SK-N-SH (cell line): Measurements from ENCODE around the gene DOK4. TPM values are rescaled to one million over a fixed set of nuclear protein-coding genes. Genes with fewer than 3 reads are reported as not detected.
"Not testable (repeated sequence)": the region's sequence is repeated elsewhere in the genome, so short reads cannot be mapped to it uniquely, and the experiment has no call there.

Source experiments
- CTCF ChIA-PET: fragments of 300-600, 350-600 bp; formaldehyde crosslinking; extraction: SDS; loops from one replicate; lab custom pipeline; 2021; lab: Yijun Ruan, JAX
- POLR2A ChIA-PET: fragments of 350-600 bp; sonication (Branson Sonifier 250); formaldehyde crosslinking; extraction: SDS; loops from one replicate; lab custom pipeline; 2020; ENCODE audit warnings: antibody characterized with exemption, inconsistent platforms; lab: Yijun Ruan, JAX
- DNase-seq: peaks from one replicate; pipeline ENCODE4 v3.0.0; 2012
- H2AFZ ChIP-seq: fragments of 200-600 bp; sonication (generic); 2 replicates; pipeline ENCODE4 v1.8.1; 2016; ENCODE audit warnings: antibody characterized with exemption, mild to moderate bottlenecking, low read depth
- H3F3A ChIP-seq: fragments of 200-600 bp; sonication (generic); replicated peaks from 2 replicates; pipeline ENCODE3; 2016; ENCODE audit warnings: antibody characterized with exemption, mild to moderate bottlenecking; ENCODE audit not compliant: insufficient read depth
- H3K27ac ChIP-seq, 2 experiments: fragments of 200-500 bp in 1 of 2; fragments of 200-600 bp in 1 of 2; sonication (Bioruptor generic) in 1 of 2; sonication (generic), shearing (Covaris generic) in 1 of 2; 2 replicates each; pipeline versions ENCODE4 v1.5.1 to v1.6.1; 2014 to 2016; ENCODE audit warnings: low read depth in 2 of 2, inconsistent platforms in 1 of 2, low read length in 1 of 2, mild to moderate bottlenecking in 1 of 2, mixed read lengths in 1 of 2
- H3K27me3 ChIP-seq: fragments of 200-600 bp; sonication (generic), shearing (Covaris generic); 2 replicates; pipeline ENCODE4 v1.6.1; 2016; ENCODE audit warnings: mixed run types; ENCODE audit not compliant: insufficient read depth
- H3K36me3 ChIP-seq, 2 experiments: fragments of 200-500 bp in 1 of 2; fragments of 200-600 bp in 1 of 2; sonication (Bioruptor generic) in 1 of 2; sonication (generic) in 1 of 2; replicated peaks in 1 of 2; 2 replicates each; pipeline versions ENCODE3 to v1.5.1; 2014 to 2016; ENCODE audit warnings: low read length in 1 of 2, mild to moderate bottlenecking in 1 of 2; ENCODE audit not compliant: insufficient read depth in 2 of 2, control insufficient read depth in 1 of 2
- H3K4me1 ChIP-seq, 2 experiments: fragments of 200-500 bp in 1 of 2; fragments of 200-600 bp in 1 of 2; sonication (Bioruptor generic) in 1 of 2; sonication (generic), shearing (Covaris generic) in 1 of 2; 2 replicates each; pipeline versions ENCODE4 v1.5.1 to v1.6.1; 2014 to 2016; ENCODE audit warnings: low read depth in 1 of 2, low read length in 1 of 2, mixed run types in 1 of 2; ENCODE audit not compliant: insufficient read depth in 2 of 2, control insufficient read depth in 1 of 2
- H3K4me2 ChIP-seq: fragments of 200-600 bp; sonication (generic), shearing (Covaris generic); 2 replicates; pipeline ENCODE4 v1.6.1; 2017; ENCODE audit warnings: mixed run types
- H3K4me3 ChIP-seq, 2 experiments: fragments of 200-500 bp in 1 of 2; fragments of 200-600 bp in 1 of 2; sonication (Bioruptor generic) in 1 of 2; sonication (generic), shearing (Covaris generic) in 1 of 2; 2 replicates each; pipeline versions ENCODE4 v1.5.1 to v1.8.1; 2014 to 2016; ENCODE audit warnings: low read depth in 2 of 2, inconsistent platforms in 1 of 2, low read length in 1 of 2, mild to moderate bottlenecking in 1 of 2, mixed read lengths in 1 of 2, moderate library complexity in 1 of 2
- H3K79me2 ChIP-seq: fragments of 200-600 bp; sonication (generic); 2 replicates; pipeline ENCODE4 v1.8.1; 2017; ENCODE audit warnings: mild to moderate bottlenecking; ENCODE audit not compliant: insufficient read depth
- H3K9ac ChIP-seq: fragments of 200-600 bp; sonication (generic); 2 replicates; pipeline ENCODE4 v1.6.1; 2017; ENCODE audit warnings: mixed run types
- H3K9me2 ChIP-seq: fragments of 200-600 bp; sonication (generic); 2 replicates; pipeline ENCODE4 v1.6.1; 2017; ENCODE audit warnings: mixed run types
- H3K9me3 ChIP-seq: fragments of 200-600 bp; sonication (generic); 2 replicates; pipeline ENCODE4 v1.6.1; 2017; ENCODE audit warnings: mixed run types, mild to moderate bottlenecking, moderate library complexity
- H4K20me1 ChIP-seq: fragments of 200-600 bp; sonication (generic); 2 replicates; pipeline ENCODE4 v1.6.1; 2017; ENCODE audit warnings: mild to moderate bottlenecking, mixed run types; ENCODE audit not compliant: insufficient read depth
- ELF1 ChIP-seq: IDR thresholded peaks from 2 replicates; pipeline ENCODE4 v1.4.0; 2012
- JUND ChIP-seq: IDR thresholded peaks from 2 replicates; pipeline ENCODE4 v1.4.0; 2012
- MXI1 ChIP-seq: IDR thresholded peaks from 2 replicates; pipeline ENCODE4 v1.6.1; 2012; ENCODE audit warnings: mild to moderate bottlenecking, low read depth, low read length, improper control_type of control experiment
- RAD21 ChIP-seq: IDR thresholded peaks from 2 replicates; pipeline ENCODE4 v1.6.1; 2012; ENCODE audit warnings: mild to moderate bottlenecking, low read length
- RFX5 ChIP-seq: IDR thresholded peaks from 2 replicates; pipeline ENCODE4 v1.6.1; 2012; ENCODE audit warnings: mild to moderate bottlenecking, improper control_type of control experiment, low read length
- WGBS: methylation state at CpG from one replicate; pipeline ENCODE4 v1.1.6; 2017; ENCODE audit warnings: low lambda C conversion rate; 5-methylcytosine and 5-hydroxymethylcytosine counted together
- polyA plus RNA-seq, 3 experiments: library from polyadenylated mRNA; depleted of rRNA; stranded (reverse); fragments of >200 nt; gene quantifications; 2 replicates each; pipeline ENCODE4 v1.2.3, GENCODE V29; 2012
- TF ChIP-seq, protein P1 (sequence below): fragments of 150-350 bp; IDR thresholded peaks from 2 replicates; pipeline ENCODE4 v1.6.1; 2017; ENCODE audit warnings: antibody characterized with exemption, low read length, low read depth, borderline replicate concordance
- TF ChIP-seq, protein P2 (sequence below): fragments of 150-350 bp; IDR thresholded peaks from 2 replicates; pipeline ENCODE4 v1.6.1; 2016; ENCODE audit warnings: mild to moderate bottlenecking, low read depth, low read length
- TF ChIP-seq, protein P3 (sequence below): IDR thresholded peaks from 2 replicates; pipeline ENCODE4 v1.4.0; 2012; ENCODE audit warnings: low read depth, borderline replicate concordance
- TF ChIP-seq, protein P4 (sequence below): fragments of 200-600 bp; sonication (generic); IDR thresholded peaks from 2 replicates; pipeline ENCODE4 v1.6.1; 2017; ENCODE audit warnings: antibody characterized with exemption, mild to moderate bottlenecking, moderate library complexity
- TF ChIP-seq, protein P5 (sequence below): IDR thresholded peaks from 2 replicates; pipeline ENCODE4; 2012

Gene DOK4
- polyA plus RNA-seq, 1 of the 3 experiments (the other 2 are of a cell fraction) = 28.4 TPM

DNA sequence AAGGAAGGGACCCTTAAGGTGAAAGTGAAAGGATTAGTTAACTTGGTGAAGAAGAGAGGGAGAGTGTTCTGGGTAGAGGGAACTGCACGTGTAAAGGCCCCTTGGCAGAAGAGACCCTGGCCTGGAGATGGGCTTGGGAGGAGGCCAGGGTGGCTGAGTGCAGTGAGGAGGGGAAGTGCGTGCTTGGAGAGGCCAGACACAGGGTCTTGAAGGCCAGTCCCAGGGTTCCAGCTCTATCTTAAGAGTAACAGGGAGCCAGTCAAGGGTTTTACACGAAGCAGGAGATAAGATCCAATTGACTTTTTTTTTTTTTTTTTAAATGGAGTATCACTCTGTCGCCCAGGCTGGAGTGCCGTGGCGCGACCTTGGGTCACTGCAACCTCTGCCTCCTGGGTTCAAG, 15.2 kb upstream of the DOK4 start:
- Histone ChIP-seq H4K20me1 (no peaks in the 10 kb centered on the region), H3K9ac (no peak overlapping the region), H2AFZ (no peak overlapping the region), H3K27ac (no peak overlapping the region), H3K9me2 (no peaks in the 10 kb centered on the region), H3K79me2 (no peaks in the 10 kb centered on the region), H3K36me3 (no peaks in the 10 kb centered on the region), H3K27me3 (no peaks in the 10 kb centered on the region), H3K4me3 (no peak overlapping the region), H3F3A (no peaks in the 10 kb centered on the region), H3K4me2 (no peak overlapping the region), H3K9me3 (no peaks in the 10 kb centered on the region), H3K4me1 (peaks cover 0 to 25% of the 10 kb centered on the region in 2 experiments; a peak in 1 of 4 replicates)
- no peak for DNase-seq
- TF ChIP-seq, protein P1, sequence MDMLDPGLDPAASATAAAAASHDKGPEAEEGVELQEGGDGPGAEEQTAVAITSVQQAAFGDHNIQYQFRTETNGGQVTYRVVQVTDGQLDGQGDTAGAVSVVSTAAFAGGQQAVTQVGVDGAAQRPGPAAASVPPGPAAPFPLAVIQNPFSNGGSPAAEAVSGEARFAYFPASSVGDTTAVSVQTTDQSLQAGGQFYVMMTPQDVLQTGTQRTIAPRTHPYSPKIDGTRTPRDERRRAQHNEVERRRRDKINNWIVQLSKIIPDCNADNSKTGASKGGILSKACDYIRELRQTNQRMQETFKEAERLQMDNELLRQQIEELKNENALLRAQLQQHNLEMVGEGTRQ = no peak
- TF ChIP-seq, protein P2, sequence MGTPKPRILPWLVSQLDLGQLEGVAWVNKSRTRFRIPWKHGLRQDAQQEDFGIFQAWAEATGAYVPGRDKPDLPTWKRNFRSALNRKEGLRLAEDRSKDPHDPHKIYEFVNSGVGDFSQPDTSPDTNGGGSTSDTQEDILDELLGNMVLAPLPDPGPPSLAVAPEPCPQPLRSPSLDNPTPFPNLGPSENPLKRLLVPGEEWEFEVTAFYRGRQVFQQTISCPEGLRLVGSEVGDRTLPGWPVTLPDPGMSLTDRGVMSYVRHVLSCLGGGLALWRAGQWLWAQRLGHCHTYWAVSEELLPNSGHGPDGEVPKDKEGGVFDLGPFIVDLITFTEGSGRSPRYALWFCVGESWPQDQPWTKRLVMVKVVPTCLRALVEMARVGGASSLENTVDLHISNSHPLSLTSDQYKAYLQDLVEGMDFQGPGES = no peak
- TF ChIP-seq, protein P3, sequence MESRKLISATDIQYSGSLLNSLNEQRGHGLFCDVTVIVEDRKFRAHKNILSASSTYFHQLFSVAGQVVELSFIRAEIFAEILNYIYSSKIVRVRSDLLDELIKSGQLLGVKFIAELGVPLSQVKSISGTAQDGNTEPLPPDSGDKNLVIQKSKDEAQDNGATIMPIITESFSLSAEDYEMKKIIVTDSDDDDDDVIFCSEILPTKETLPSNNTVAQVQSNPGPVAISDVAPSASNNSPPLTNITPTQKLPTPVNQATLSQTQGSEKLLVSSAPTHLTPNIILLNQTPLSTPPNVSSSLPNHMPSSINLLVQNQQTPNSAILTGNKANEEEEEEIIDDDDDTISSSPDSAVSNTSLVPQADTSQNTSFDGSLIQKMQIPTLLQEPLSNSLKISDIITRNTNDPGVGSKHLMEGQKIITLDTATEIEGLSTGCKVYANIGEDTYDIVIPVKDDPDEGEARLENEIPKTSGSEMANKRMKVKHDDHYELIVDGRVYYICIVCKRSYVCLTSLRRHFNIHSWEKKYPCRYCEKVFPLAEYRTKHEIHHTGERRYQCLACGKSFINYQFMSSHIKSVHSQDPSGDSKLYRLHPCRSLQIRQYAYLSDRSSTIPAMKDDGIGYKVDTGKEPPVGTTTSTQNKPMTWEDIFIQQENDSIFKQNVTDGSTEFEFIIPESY = no peak
- TF ChIP-seq, protein P4, sequence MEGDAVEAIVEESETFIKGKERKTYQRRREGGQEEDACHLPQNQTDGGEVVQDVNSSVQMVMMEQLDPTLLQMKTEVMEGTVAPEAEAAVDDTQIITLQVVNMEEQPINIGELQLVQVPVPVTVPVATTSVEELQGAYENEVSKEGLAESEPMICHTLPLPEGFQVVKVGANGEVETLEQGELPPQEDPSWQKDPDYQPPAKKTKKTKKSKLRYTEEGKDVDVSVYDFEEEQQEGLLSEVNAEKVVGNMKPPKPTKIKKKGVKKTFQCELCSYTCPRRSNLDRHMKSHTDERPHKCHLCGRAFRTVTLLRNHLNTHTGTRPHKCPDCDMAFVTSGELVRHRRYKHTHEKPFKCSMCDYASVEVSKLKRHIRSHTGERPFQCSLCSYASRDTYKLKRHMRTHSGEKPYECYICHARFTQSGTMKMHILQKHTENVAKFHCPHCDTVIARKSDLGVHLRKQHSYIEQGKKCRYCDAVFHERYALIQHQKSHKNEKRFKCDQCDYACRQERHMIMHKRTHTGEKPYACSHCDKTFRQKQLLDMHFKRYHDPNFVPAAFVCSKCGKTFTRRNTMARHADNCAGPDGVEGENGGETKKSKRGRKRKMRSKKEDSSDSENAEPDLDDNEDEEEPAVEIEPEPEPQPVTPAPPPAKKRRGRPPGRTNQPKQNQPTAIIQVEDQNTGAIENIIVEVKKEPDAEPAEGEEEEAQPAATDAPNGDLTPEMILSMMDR = no peak
- TF ChIP-seq ELF1 (no peak), RFX5 (no peak), RAD21 (no peak)
- POLR2A ChIA-PET = interaction anchor here (2.0 kb wide), 1 partner anchor 9 kb away, joined by 4 read pairs; no protein-coding TSS in a partner anchor
- WGBS = 87% methylated on average over 7 of the region's 7 CpGs
- CTCF ChIA-PET = interaction anchor here (0.6 to 3.5 kb wide), 3 partner anchors 18 to 1798 kb away, joined by 3 to 12 read pairs (median 3); no protein-coding TSS in a partner anchor

DNA sequence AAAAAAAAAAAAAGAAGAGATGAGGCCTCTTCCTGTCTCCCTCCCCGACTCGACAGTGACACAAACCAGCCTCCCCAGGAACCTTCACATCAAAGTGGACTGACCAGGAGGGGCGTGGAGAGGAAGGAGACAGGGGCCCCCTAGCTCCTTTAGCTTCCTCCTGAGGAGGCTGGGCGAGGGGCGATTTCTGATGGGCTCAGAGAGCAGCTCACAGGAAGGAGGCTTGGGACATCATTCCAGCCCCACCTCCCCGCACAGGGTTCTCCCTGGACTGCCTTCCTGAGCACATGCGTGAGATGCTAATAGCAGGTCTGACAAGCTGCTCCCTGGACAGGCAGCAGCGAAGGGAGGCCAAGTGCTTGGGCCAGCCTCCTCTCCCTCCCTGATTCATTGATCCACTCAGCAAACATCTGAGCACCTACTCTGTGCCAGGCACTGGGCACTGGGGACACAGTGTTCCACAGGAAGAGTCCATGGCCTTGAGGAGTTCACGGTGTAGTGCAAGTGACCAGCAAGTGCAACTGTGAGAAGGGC, 14.4 kb upstream of the DOK4 start:
- Histone ChIP-seq H3K9me3 (no peaks in the 10 kb centered on the region), H3K27ac (peak overlapping the region in 1 of 2 experiments; percentile 72; a peak in 2 of 4 replicates), H4K20me1 (no peaks in the 10 kb centered on the region), H3K9me2 (no peaks in the 10 kb centered on the region), H2AFZ (no peak overlapping the region), H3K9ac (no peak overlapping the region), H3F3A (no peaks in the 10 kb centered on the region), H3K27me3 (no peaks in the 10 kb centered on the region), H3K4me3 (no peak overlapping the region), H3K4me2 (no peak overlapping the region), H3K4me1 (peaks cover 0 to 25% of the 10 kb centered on the region in 2 experiments; a peak in 1 of 4 replicates), H3K36me3 (no peaks in the 10 kb centered on the region), H3K79me2 (no peaks in the 10 kb centered on the region)
- CTCF ChIA-PET = interaction anchor here (1.0 to 3.5 kb wide), 5 partner anchors 19 to 148 kb away, joined by 3 to 12 read pairs (median 4); partner anchors contain the start of gene POLR2C
- DNase-seq = peak; percentile 69
- no peak for TF ChIP-seq ELF1
- TF ChIP-seq JUND = no peak
- TF ChIP-seq, protein P5, sequence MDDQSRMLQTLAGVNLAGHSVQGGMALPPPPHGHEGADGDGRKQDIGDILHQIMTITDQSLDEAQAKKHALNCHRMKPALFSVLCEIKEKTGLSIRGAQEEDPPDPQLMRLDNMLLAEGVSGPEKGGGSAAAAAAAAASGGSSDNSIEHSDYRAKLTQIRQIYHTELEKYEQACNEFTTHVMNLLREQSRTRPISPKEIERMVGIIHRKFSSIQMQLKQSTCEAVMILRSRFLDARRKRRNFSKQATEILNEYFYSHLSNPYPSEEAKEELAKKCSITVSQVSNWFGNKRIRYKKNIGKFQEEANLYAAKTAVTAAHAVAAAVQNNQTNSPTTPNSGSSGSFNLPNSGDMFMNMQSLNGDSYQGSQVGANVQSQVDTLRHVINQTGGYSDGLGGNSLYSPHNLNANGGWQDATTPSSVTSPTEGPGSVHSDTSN = no peak
- no peak for TF ChIP-seq MXI1
- POLR2A ChIA-PET = interaction anchor here (0.7 to 2.0 kb wide), 4 partner anchors 10 to 17 kb away, joined by 3 to 5 read pairs (median 4); no protein-coding TSS in a partner anchor
- 65% methylated on average over 9 of the region's 9 CpGs for WGBS

DNA sequence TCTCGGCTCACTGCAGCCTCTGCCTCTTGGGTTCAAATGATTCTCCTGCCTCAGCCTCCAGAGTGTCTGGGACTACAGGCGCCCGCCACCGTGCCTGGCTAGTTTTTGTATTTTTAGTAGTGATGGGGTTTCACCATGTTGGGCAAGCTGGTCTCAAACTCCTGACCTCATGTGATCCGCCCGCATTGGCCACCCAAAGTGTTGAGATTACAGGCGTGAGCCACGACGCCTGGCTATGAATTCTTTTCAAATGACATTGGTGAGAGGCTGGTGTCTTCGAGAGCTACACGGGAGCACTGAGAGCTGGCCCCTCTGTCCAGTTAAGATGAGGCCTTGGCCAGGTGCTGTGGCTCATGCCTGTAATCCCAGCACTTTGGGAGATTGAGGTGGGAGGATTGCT, 13.6 kb upstream of the DOK4 start:
- not testable (repeated sequence) for H3K4me3 ChIP-seq, H4K20me1 ChIP-seq, H3K27me3 ChIP-seq, H3K79me2 ChIP-seq, H2AFZ ChIP-seq, H3K9ac ChIP-seq, H3K4me2 ChIP-seq, H3K27ac ChIP-seq, H3K9me3 ChIP-seq, DNase-seq, H3K9me2 ChIP-seq, H3K36me3 ChIP-seq, H3F3A ChIP-seq
- ChIA-PET CTCF (interaction anchor here (1.0 to 3.5 kb wide), 5 partner anchors 20 to 149 kb away, joined by 3 to 12 read pairs (median 4); partner anchors contain the start of gene POLR2C), POLR2A (interaction anchor here (0.7 to 2.0 kb wide), 4 partner anchors 9 to 16 kb away, joined by 3 to 5 read pairs (median 4); no protein-coding TSS in a partner anchor)
- H3K4me1 ChIP-seq = peaks cover 0 to 25% of the 10 kb centered on the region in 2 experiments; a peak in 1 of 4 replicates
- 94% methylated on average over 11 of the region's 11 CpGs for WGBS
